Activated naive CD4-positive, alpha-beta T cell treated with anti-CD3 and anti-CD28 coated beads, Interleukin-2, amount 50 U/mL, for 24 hours (primary cell): ENCODE results near the gene L3MBTL4.
"Not testable (repeated sequence)": the region's sequence is repeated elsewhere in the genome, so short reads cannot be mapped to it uniquely, and the experiment has no call there.

Source experiments
- H3K27ac Mint-ChIP-seq: one replicate; pipeline ENCODE4 v1.8.0; 2021; ENCODE audit warnings: mild to moderate bottlenecking, mixed read lengths
- H3K27me3 Mint-ChIP-seq: one replicate; pipeline ENCODE4 v1.8.0; 2021; ENCODE audit warnings: mixed read lengths
- H3K36me3 Mint-ChIP-seq: one replicate; pipeline ENCODE4 v1.8.0; 2021; ENCODE audit warnings: mixed read lengths
- H3K4me1 Mint-ChIP-seq: one replicate; pipeline ENCODE4 v1.8.0; 2021; ENCODE audit warnings: mixed read lengths
- H3K4me3 Mint-ChIP-seq: one replicate; pipeline ENCODE4 v1.8.0; 2021; ENCODE audit warnings: mild to moderate bottlenecking, mixed read lengths
- H3K9me3 Mint-ChIP-seq: one replicate; pipeline ENCODE4 v1.8.0; 2021; ENCODE audit warnings: mixed read lengths

L3MBTL4 gene

GRCh38 chr18:6382963-6383362 is 31.7 kb downstream of the L3MBTL4 start:
- Mint-ChIP-seq H3K27ac (no peak overlapping the region), H3K4me1 (no peaks in the 10 kb centered on the region), H3K4me3 (no peak overlapping the region), H3K36me3 (no peaks in the 10 kb centered on the region), H3K27me3 (no peaks in the 10 kb centered on the region), H3K9me3 (no peaks in the 10 kb centered on the region)

- H3K9me3 Mint-ChIP-seq, H3K27me3 Mint-ChIP-seq, H3K36me3 Mint-ChIP-seq, H3K4me3 Mint-ChIP-seq, H3K4me1 Mint-ChIP-seq, H3K27ac Mint-ChIP-seq: not testable (repeated sequence)
Measured at GRCh38 chr18:6377473-6377872, 37.2 kb downstream of the L3MBTL4 start.

- Mint-ChIP-seq H3K4me3 (no peak overlapping the region), H3K27ac (no peak overlapping the region), H3K36me3 (no peaks in the 10 kb centered on the region), H3K4me1 (no peaks in the 10 kb centered on the region), H3K27me3 (no peaks in the 10 kb centered on the region), H3K9me3 (peaks cover 6% of the 10 kb centered on the region)
Measured at GRCh38 chr18:6376433-6377229, 38.1 kb downstream of the L3MBTL4 start.

- Mint-ChIP-seq H3K36me3 (no peaks in the 10 kb centered on the region), H3K27ac (no peak overlapping the region), H3K27me3 (no peaks in the 10 kb centered on the region), H3K4me1 (no peaks in the 10 kb centered on the region), H3K4me3 (no peak overlapping the region), H3K9me3 (peaks cover 6% of the 10 kb centered on the region)
Measured at GRCh38 chr18:6374935-6375529, 39.7 kb downstream of the L3MBTL4 start.

GRCh38 chr18:6374340-6374739 is 40.4 kb downstream of the L3MBTL4 start:
- Mint-ChIP-seq H3K9me3 (peaks cover 6% of the 10 kb centered on the region), H3K36me3 (no peaks in the 10 kb centered on the region), H3K27ac (no peak overlapping the region), H3K27me3 (no peaks in the 10 kb centered on the region), H3K4me1 (no peaks in the 10 kb centered on the region), H3K4me3 (no peak overlapping the region)

GRCh38 chr18:6373187-6373586 is 41.5 kb downstream of the L3MBTL4 start:
- H3K27ac Mint-ChIP-seq, result no peak overlapping the region
- H3K36me3 Mint-ChIP-seq, result no peaks in the 10 kb centered on the region
- peaks cover 6% of the 10 kb centered on the region for H3K9me3 Mint-ChIP-seq
- H3K27me3 Mint-ChIP-seq, result no peaks in the 10 kb centered on the region
- no peak overlapping the region for H3K4me3 Mint-ChIP-seq
- no peaks in the 10 kb centered on the region for H3K4me1 Mint-ChIP-seq

- H3K27ac Mint-ChIP-seq, result no peak overlapping the region
- no peak overlapping the region for H3K4me3 Mint-ChIP-seq
- no peaks in the 10 kb centered on the region for H3K27me3 Mint-ChIP-seq
- H3K36me3 Mint-ChIP-seq, result no peaks in the 10 kb centered on the region
- no peaks in the 10 kb centered on the region for H3K4me1 Mint-ChIP-seq
- H3K9me3 Mint-ChIP-seq, result peaks cover 3% of the 10 kb centered on the region
Measured at GRCh38 chr18:6370886-6371635, 43.6 kb downstream of the L3MBTL4 start.

- Mint-ChIP-seq H3K27ac (no peak overlapping the region), H3K36me3 (no peaks in the 10 kb centered on the region), H3K27me3 (no peaks in the 10 kb centered on the region), H3K4me1 (no peaks in the 10 kb centered on the region), H3K4me3 (no peak overlapping the region), H3K9me3 (no peaks in the 10 kb centered on the region)
Measured at GRCh38 chr18:6370410-6370809, 44.3 kb downstream of the L3MBTL4 start.

GRCh38 chr18:6368017-6368416 is 46.7 kb downstream of the L3MBTL4 start:
- no peak overlapping the region for H3K4me3 Mint-ChIP-seq
- no peaks in the 10 kb centered on the region for H3K4me1 Mint-ChIP-seq
- no peaks in the 10 kb centered on the region for H3K36me3 Mint-ChIP-seq
- no peaks in the 10 kb centered on the region for H3K27me3 Mint-ChIP-seq
- H3K9me3 Mint-ChIP-seq, result no peaks in the 10 kb centered on the region
- no peak overlapping the region for H3K27ac Mint-ChIP-seq

- H3K9me3 Mint-ChIP-seq, result no peaks in the 10 kb centered on the region
- no peaks in the 10 kb centered on the region for H3K4me1 Mint-ChIP-seq
- no peaks in the 10 kb centered on the region for H3K27me3 Mint-ChIP-seq
- no peak overlapping the region for H3K4me3 Mint-ChIP-seq
- H3K36me3 Mint-ChIP-seq, result no peaks in the 10 kb centered on the region
- H3K27ac Mint-ChIP-seq, result no peak overlapping the region
Measured at GRCh38 chr18:6367208-6367607, 47.5 kb downstream of the L3MBTL4 start.

GRCh38 chr18:6366776-6367175 is 47.9 kb downstream of the L3MBTL4 start:
- Mint-ChIP-seq H3K27me3 (no peaks in the 10 kb centered on the region), H3K4me1 (no peaks in the 10 kb centered on the region), H3K27ac (no peak overlapping the region), H3K36me3 (no peaks in the 10 kb centered on the region), H3K4me3 (no peak overlapping the region), H3K9me3 (no peaks in the 10 kb centered on the region)

GRCh38 chr18:6365385-6365784 is 49.3 kb downstream of the L3MBTL4 start:
- H3K36me3 Mint-ChIP-seq, result no peaks in the 10 kb centered on the region
- no peaks in the 10 kb centered on the region for H3K27me3 Mint-ChIP-seq
- H3K4me3 Mint-ChIP-seq, result no peak overlapping the region
- no peak overlapping the region for H3K27ac Mint-ChIP-seq
- no peaks in the 10 kb centered on the region for H3K4me1 Mint-ChIP-seq
- H3K9me3 Mint-ChIP-seq, result no peaks in the 10 kb centered on the region

- no peak overlapping the region for H3K27ac Mint-ChIP-seq
- H3K4me1 Mint-ChIP-seq, result no peaks in the 10 kb centered on the region
- no peak overlapping the region for H3K4me3 Mint-ChIP-seq
- H3K27me3 Mint-ChIP-seq, result no peaks in the 10 kb centered on the region
- H3K36me3 Mint-ChIP-seq, result no peaks in the 10 kb centered on the region
- H3K9me3 Mint-ChIP-seq, result no peaks in the 10 kb centered on the region
Measured at GRCh38 chr18:6363216-6363615, 51.5 kb downstream of the L3MBTL4 start.

- Mint-ChIP-seq H3K4me1 (no peaks in the 10 kb centered on the region), H3K27ac (no peak overlapping the region), H3K36me3 (no peaks in the 10 kb centered on the region), H3K27me3 (no peaks in the 10 kb centered on the region), H3K4me3 (no peak overlapping the region), H3K9me3 (no peaks in the 10 kb centered on the region)
Measured at GRCh38 chr18:6362559-6363129, 52.1 kb downstream of the L3MBTL4 start.

GRCh38 chr18:6357668-6358067 is 57.0 kb downstream of the L3MBTL4 start:
- no peak overlapping the region for H3K27ac Mint-ChIP-seq
- H3K9me3 Mint-ChIP-seq, result no peaks in the 10 kb centered on the region
- H3K4me3 Mint-ChIP-seq, result no peak overlapping the region
- H3K27me3 Mint-ChIP-seq, result no peaks in the 10 kb centered on the region
- H3K4me1 Mint-ChIP-seq, result no peaks in the 10 kb centered on the region
- H3K36me3 Mint-ChIP-seq, result no peaks in the 10 kb centered on the region
